Tibial artery (tissue), 4 donors: ENCODE data around the gene GRIN2A.

Source experiments
- DNase-seq, 2 donors: peaks; one replicate each; pipeline ENCODE4 v3.0.0-alpha.2; 2019
- H3K27ac ChIP-seq, 2 donors: fragments of 200-600 bp; sonication (generic) in 1 of 2; 1 replicate in 1 of 2; 2 replicates in 1 of 2; pipeline ENCODE4 v1.5.1; 2018 to 2019; ENCODE audit warnings: mild to moderate bottlenecking in 1 of 2
- H3K27me3 ChIP-seq, 2 donors: fragments of 200-600 bp; sonication (generic) in 1 of 2; one replicate each; pipeline versions ENCODE4 v1.5.1 to v1.6.0; 2016 to 2019
- H3K36me3 ChIP-seq, 3 donors: fragments of 200-600 bp; sonication (generic) in 2 of 3; one replicate each; pipeline ENCODE4 v1.5.1; 2016 to 2019; ENCODE audit warnings: mild to moderate bottlenecking in 2 of 3
- H3K4me1 ChIP-seq, 4 donors: fragments of 200-600 bp; sonication (generic) in 2 of 4; 1 replicate in 3 of 4; 2 replicates in 1 of 4; pipeline ENCODE4 v1.5.1; 2016 to 2019
- H3K4me3 ChIP-seq, 2 donors: fragments of 200-600 bp; sonication (generic) in 1 of 2; 1 replicate in 1 of 2; 2 replicates in 1 of 2; pipeline ENCODE4 v1.5.1; 2018 to 2019; ENCODE audit warnings: mild to moderate bottlenecking in 2 of 2
- H3K9me3 ChIP-seq, 3 donors: fragments of 200-600 bp; sonication (generic) in 1 of 3; one replicate each; pipeline ENCODE4 v1.5.1; 2016 to 2019
- CTCF ChIP-seq, 2 experiments: fragments of 200-600 bp in 1 of 2; fragments of 450-650 bp in 1 of 2; IDR thresholded peaks; one replicate each; pipeline ENCODE4 v1.5.1; 2017 to 2019; ENCODE audit warnings: antibody characterized with exemption in 2 of 2, mild to moderate bottlenecking in 1 of 2, moderate library complexity in 1 of 2
- intact Hi-C: fragments of 100-400 bp; cut with DNase I; formaldehyde crosslinking; loops from one replicate; pipeline ENCODE4 v1.15.0; 2023; ENCODE audit warnings: low total_unique reads

GRIN2A gene

DNA sequence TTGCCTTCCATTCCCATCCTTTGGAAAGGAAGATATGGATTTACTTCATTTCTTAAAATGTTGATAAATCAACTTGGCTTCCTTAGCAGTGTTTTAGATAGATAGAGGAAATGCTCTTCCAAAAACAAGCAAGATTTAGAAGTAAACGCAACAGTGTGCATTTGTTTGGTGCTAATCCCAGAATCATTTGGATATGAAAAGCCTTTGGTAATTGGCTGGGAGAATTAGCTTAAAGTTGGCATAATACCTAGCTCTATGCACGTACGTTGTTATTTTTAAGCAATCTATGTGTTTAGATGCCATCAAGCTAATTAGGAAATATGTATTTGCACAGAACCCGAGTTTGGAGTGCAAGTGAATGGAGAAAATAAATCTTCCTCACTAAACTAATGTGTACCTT lies 415.3 kb downstream of the GRIN2A start:
- no peak for TF ChIP-seq CTCF (IDR thresholded peaks at IDR 0.05)
- no peaks in the 10 kb centered on the region for H3K36me3 ChIP-seq
- no peak overlapping the region for H3K27ac ChIP-seq
- no peak for DNase-seq
- no peaks in the 10 kb centered on the region for H3K4me1 ChIP-seq
- no peaks in the 10 kb centered on the region for H3K9me3 ChIP-seq
- H3K27me3 ChIP-seq = no peaks in the 10 kb centered on the region
- no peak overlapping the region for H3K4me3 ChIP-seq
- intact Hi-C loops = no loop called here

- no peak overlapping the region for H3K4me3 ChIP-seq
- H3K27me3 ChIP-seq = no peaks in the 10 kb centered on the region
- H3K4me1 ChIP-seq = no peaks in the 10 kb centered on the region
- no peak for TF ChIP-seq CTCF (IDR thresholded peaks at IDR 0.05)
- DNase-seq = no peak
- no peaks in the 10 kb centered on the region for H3K9me3 ChIP-seq
- intact Hi-C loops = no loop called here
- H3K27ac ChIP-seq = no peak overlapping the region
- H3K36me3 ChIP-seq = no peaks in the 10 kb centered on the region
Measured at GRCh38 chr16:9763505-9763904, 418.7 kb downstream of the GRIN2A start.

DNA sequence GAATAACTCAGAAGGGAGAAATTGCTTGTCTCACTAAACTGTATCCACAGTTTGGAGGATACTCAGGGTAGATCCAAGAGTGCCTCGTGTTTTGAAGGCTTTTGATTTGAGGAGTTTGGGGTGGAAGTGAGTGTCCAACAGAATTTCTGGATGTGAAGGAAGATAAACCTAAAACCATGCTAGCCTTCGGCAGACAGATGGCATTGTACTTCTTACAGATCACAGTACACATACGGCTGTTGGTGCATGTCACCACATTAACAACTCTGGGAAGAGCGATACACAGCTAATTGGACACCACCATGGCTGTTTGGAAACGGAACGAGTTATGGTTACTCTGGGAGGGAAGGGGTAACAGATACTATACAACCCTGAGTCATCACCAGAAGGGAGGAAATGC lies 420.4 kb downstream of the GRIN2A start:
- H3K36me3 ChIP-seq = no peaks in the 10 kb centered on the region
- no peak overlapping the region for H3K27ac ChIP-seq
- TF ChIP-seq CTCF (IDR thresholded peaks at IDR 0.05) = no peak
- H3K4me3 ChIP-seq = no peak overlapping the region
- intact Hi-C loops = no loop called here
- no peak for DNase-seq
- no peaks in the 10 kb centered on the region for H3K27me3 ChIP-seq
- no peaks in the 10 kb centered on the region for H3K4me1 ChIP-seq
- no peaks in the 10 kb centered on the region for H3K9me3 ChIP-seq

DNA sequence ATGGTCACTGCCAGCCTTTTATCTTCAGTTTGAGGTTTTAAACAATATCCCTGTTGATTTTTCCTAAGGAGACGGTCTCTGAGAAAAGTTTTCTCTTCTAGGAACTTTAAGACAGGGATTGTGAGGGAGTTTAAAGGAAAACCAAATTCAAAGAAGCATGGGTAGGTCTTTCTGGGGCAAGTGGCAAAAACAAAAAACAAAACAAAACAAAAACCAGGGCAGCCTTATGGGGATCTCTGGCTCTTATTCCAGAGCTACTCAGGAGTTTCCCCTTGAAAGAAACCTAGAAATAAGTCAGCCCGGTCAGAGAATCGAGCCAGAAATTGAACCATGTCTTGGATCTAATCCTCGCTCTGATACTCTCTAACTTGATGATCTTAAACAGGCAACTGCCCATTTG lies 424.5 kb downstream of the GRIN2A start:
- intact Hi-C loops = no loop called here
- Histone ChIP-seq H3K27ac (no peak overlapping the region), H3K4me3 (no peak overlapping the region), H3K9me3 (no peaks in the 10 kb centered on the region), H3K36me3 (no peaks in the 10 kb centered on the region), H3K27me3 (no peaks in the 10 kb centered on the region), H3K4me1 (no peaks in the 10 kb centered on the region)
- DNase-seq = no peak
- TF ChIP-seq CTCF (IDR thresholded peaks at IDR 0.05) = no peak

GRCh38 chr16:9756434-9756833 lies 425.8 kb downstream of the GRIN2A start:
- intact Hi-C loops = no loop called here
- no peak overlapping the region for H3K27ac ChIP-seq
- H3K27me3 ChIP-seq = no peaks in the 10 kb centered on the region
- no peaks in the 10 kb centered on the region for H3K36me3 ChIP-seq
- no peak for TF ChIP-seq CTCF (IDR thresholded peaks at IDR 0.05)
- H3K4me3 ChIP-seq = no peak overlapping the region
- no peak for DNase-seq
- no peaks in the 10 kb centered on the region for H3K4me1 ChIP-seq
- H3K9me3 ChIP-seq = no peaks in the 10 kb centered on the region

DNA sequence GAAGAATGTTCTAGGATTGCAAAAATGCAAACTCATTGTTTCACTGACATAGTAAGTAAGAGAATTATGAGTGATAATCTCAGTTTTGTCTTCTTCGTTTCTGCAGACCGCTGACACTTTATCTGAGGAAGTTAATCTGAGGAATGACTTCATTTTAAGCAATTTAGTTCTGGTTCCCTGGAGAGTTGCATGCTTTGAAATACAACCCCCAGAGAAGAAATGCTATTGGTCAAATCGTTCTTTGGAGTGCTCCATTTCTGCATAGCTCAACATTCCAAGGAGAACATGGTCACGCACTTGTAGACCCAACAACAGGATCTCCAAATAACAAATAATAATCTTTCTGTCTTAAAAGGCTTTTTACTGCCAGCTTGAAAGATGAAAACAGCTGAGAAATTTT lies 427.1 kb downstream of the GRIN2A start:
- DNase-seq = no peak
- Histone ChIP-seq H3K9me3 (no peaks in the 10 kb centered on the region), H3K4me1 (no peaks in the 10 kb centered on the region), H3K36me3 (no peaks in the 10 kb centered on the region), H3K27me3 (no peaks in the 10 kb centered on the region), H3K27ac (no peak overlapping the region), H3K4me3 (no peak overlapping the region)
- intact Hi-C loops = no loop called here
- TF ChIP-seq CTCF (IDR thresholded peaks at IDR 0.05) = no peak
